HCT116 (cell line): Measurements from ENCODE around the gene MRPS34. TPM values are rescaled to one million over a fixed set of nuclear protein-coding genes. Genes with fewer than 3 reads are reported as not detected.

Experiments
- ATAC-seq: fragments of 200-7000 bp; cut with Tn5 transposase; 2 replicates; pipeline ENCODE4 v1.9.1; 2020; ENCODE audit warnings: mild to moderate bottlenecking, moderate library complexity
- BruUV-seq: library from RNA; stranded (reverse); fragments of 400-500 nt; replicated peaks from 2 replicates; lab custom pipeline; 2021; lab: Mats Ljungman, UMichigan
- CTCF ChIA-PET: fragments of 300-600 bp; sonication (Branson Sonifier 250); formaldehyde crosslinking; loops from one replicate; lab custom pipeline; 2021; ENCODE audit warnings: antibody characterized with exemption; lab: Charles Lee
- POLR2A ChIA-PET: fragments of 300-600, 350-600 bp; sonication (Branson Sonifier 250); formaldehyde crosslinking; loops from one replicate; lab custom pipeline; 2021; ENCODE audit warnings: antibody characterized with exemption; lab: Charles Lee
- RAD21 ChIA-PET, 2 experiments: fragments of 300-600 bp; sonication (Branson Sonifier 250); formaldehyde crosslinking; loops; one replicate each; lab custom pipeline; 2023; ENCODE audit warnings: low total read pairs in 2 of 2; ENCODE audit not compliant: uncharacterized antibody in 2 of 2, unreplicated experiment in 2 of 2, low non-redundant PET in 1 of 2; lab: Charles Lee
- DNase-seq: peaks from one replicate; pipeline ENCODE4 v3.0.0-alpha.2; 2010; ENCODE audit warnings: low read depth, low spot score
- H2AFZ ChIP-seq: fragments of 200-600 bp; shearing (Covaris generic), sonication (generic); 2 replicates; pipeline ENCODE4 v1.6.1; 2017; ENCODE audit warnings: low read depth, mixed run types, mixed read lengths, antibody characterized with exemption, low read length; ENCODE audit not compliant: poor library complexity, severe bottlenecking
- H3K27ac ChIP-seq: 2 replicates; pipeline ENCODE4 v1.5.1; 2012; ENCODE audit warnings: low read depth, low read length
- H3K27me3 ChIP-seq: fragments of 200-600 bp; sonication (generic); 2 replicates; pipeline ENCODE4 v1.6.1; 2016; ENCODE audit warnings: mixed run types, low read length, mixed read lengths; ENCODE audit not compliant: insufficient read depth
- H3K36me3 ChIP-seq, 2 experiments: fragments of 200-500 bp in 1 of 2; fragments of 200-600 bp in 1 of 2; sonication (Bioruptor generic) in 1 of 2; sonication (generic) in 1 of 2; 2 replicates each; pipeline versions ENCODE4 v1.5.1 to v1.6.1; 2014 to 2016; ENCODE audit warnings: low read length in 2 of 2, inconsistent platforms in 1 of 2, mixed read lengths in 1 of 2, mixed run types in 1 of 2; ENCODE audit not compliant: insufficient read depth in 2 of 2, control insufficient read depth in 1 of 2
- H3K4me1 ChIP-seq, 2 experiments: fragments of 200-600 bp in 1 of 2; sonication (generic) in 1 of 2; 2 replicates each; pipeline versions ENCODE4 v1.5.1 to v1.6.1; 2012 to 2017; ENCODE audit warnings: low read length in 2 of 2, inconsistent platforms in 1 of 2, mild to moderate bottlenecking in 1 of 2, mixed read lengths in 1 of 2, mixed run types in 1 of 2, moderate library complexity in 1 of 2; ENCODE audit not compliant: insufficient read depth in 2 of 2, control insufficient read depth in 1 of 2
- H3K4me2 ChIP-seq: fragments of 200-600 bp; sonication (generic); 2 replicates; pipeline ENCODE4 v1.6.1; 2017; ENCODE audit warnings: mixed run types, low read length, mixed read lengths
- H3K4me3 ChIP-seq, 2 experiments: fragments of 200-600 bp in 1 of 2; sonication (generic) in 1 of 2; replicated peaks in 1 of 2; 2 replicates each; pipeline ENCODE4 v1.5.1; 2011 to 2016; ENCODE audit warnings: low read length in 2 of 2, control low read depth in 1 of 2, low read depth in 1 of 2, mild to moderate bottlenecking in 1 of 2, mixed read lengths in 1 of 2, mixed run types in 1 of 2
- H3K79me2 ChIP-seq: fragments of 200-600 bp; sonication (generic); 2 replicates; pipeline ENCODE4 v1.6.1; 2017; ENCODE audit warnings: mild to moderate bottlenecking, mixed run types, low read length, moderate library complexity, mixed read lengths; ENCODE audit not compliant: insufficient read depth
- H3K9ac ChIP-seq: fragments of 200-600 bp; sonication (generic); 2 replicates; pipeline ENCODE4 v1.6.1; 2016; ENCODE audit warnings: low read length, mixed read lengths
- H3K9me2 ChIP-seq: fragments of 200-600 bp; sonication (generic), shearing (Covaris generic); 2 replicates; pipeline ENCODE4 v1.6.1; 2017; ENCODE audit warnings: mixed run types, mild to moderate bottlenecking, moderate library complexity; ENCODE audit not compliant: insufficient read depth
- H3K9me3 ChIP-seq, 2 experiments: fragments of 200-500 bp in 1 of 2; fragments of 200-600 bp in 1 of 2; sonication (Bioruptor generic) in 1 of 2; sonication (generic) in 1 of 2; 2 replicates each; pipeline ENCODE4 v1.6.1; 2014 to 2017; ENCODE audit warnings: low read length in 2 of 2, mixed read lengths in 2 of 2, inconsistent platforms in 1 of 2, low read depth in 1 of 2, mild to moderate bottlenecking in 1 of 2, mixed run types in 1 of 2, moderate library complexity in 1 of 2; ENCODE audit not compliant: control insufficient read depth in 1 of 2, insufficient read depth in 1 of 2
- H4K20me1 ChIP-seq: fragments of 200-600 bp; sonication (generic), shearing (Covaris generic); 2 replicates; pipeline ENCODE4 v1.6.1; 2017; ENCODE audit warnings: mixed run types, mild to moderate bottlenecking, moderate library complexity; ENCODE audit not compliant: insufficient read depth
- ATF3 ChIP-seq: IDR thresholded peaks from 2 replicates; pipeline ENCODE4 v1.6.1; 2012
- MAX ChIP-seq: IDR thresholded peaks from 2 replicates; pipeline ENCODE4 v1.6.1; 2012
- POLR2AphosphoS5 ChIP-seq: IDR thresholded peaks from 2 replicates; pipeline ENCODE4 v1.6.1; 2011; ENCODE audit warnings: mild to moderate bottlenecking, low read depth, low read length, moderate library complexity
- SP1 ChIP-seq: IDR thresholded peaks from 2 replicates; pipeline ENCODE4 v1.6.1; 2012; ENCODE audit warnings: low read depth
- ZFX ChIP-seq: fragments of 450-650 bp; IDR thresholded peaks from 2 replicates; pipeline ENCODE4 v1.6.1; 2017
- ZNF274 ChIP-seq: fragments of 200-500 bp; sonication (Bioruptor generic); IDR thresholded peaks from 2 replicates; pipeline ENCODE4 v1.6.1; 2014; ENCODE audit warnings: mild to moderate bottlenecking, low read depth, low read length, inconsistent platforms
- intact Hi-C: fragments of 100-400 bp; cut with micrococcal nuclease; formaldehyde crosslinking; loops from 2 replicates; pipeline ENCODE4 v1.10.0; 2022
- total RNA-seq: library from RNA; stranded (reverse); gene quantifications from one replicate; pipeline ENCODE4 v1.2.1, GENCODE V29; 2021; ENCODE audit not compliant: unreplicated experiment

MRPS34 gene
- total RNA-seq, 1 experiment from 2014 or later: 200 TPM

- ATAC-seq (no peak), DNase-seq (no peak)
- no peaks in the 10 kb centered on the region for H3K27me3 ChIP-seq
- 0 out of 2 replicates have a peak overlapping the region, but pooled peaks have one; percentile 78 for H3K27ac ChIP-seq
- H3K9me3 ChIP-seq: no peaks in the 10 kb centered on the region
- RAD21 ChIA-PET: no interaction called here
- intact Hi-C loops: no loop called here
- H2AFZ ChIP-seq: no peak overlapping the region
- TF ChIP-seq ZNF274: no peak
- 0 out of 2 replicates have a peak, but pooled peaks have one; percentile 14 for TF ChIP-seq MAX
- TF ChIP-seq SP1: no peak
- no peak for TF ChIP-seq ZFX
- H3K79me2 ChIP-seq: peaks cover 33% of the 10 kb centered on the region
- no peak overlapping the region for H3K4me3 ChIP-seq
- peaks cover 0 to 22% of the 10 kb centered on the region in 2 experiments; a peak in 3 of 4 replicates for H3K4me1 ChIP-seq
- POLR2A ChIA-PET: no interaction called here
- BruUV-seq: TSS peak; percentile 56
- no peaks in the 10 kb centered on the region for H3K9me2 ChIP-seq
- CTCF ChIA-PET: no interaction called here
- peak overlapping the region; percentile 97 for H3K4me2 ChIP-seq
- H3K9ac ChIP-seq: peak overlapping the region; percentile 88
- peaks cover 0 to 5% of the 10 kb centered on the region in 2 experiments; a peak in 3 of 4 replicates for H3K36me3 ChIP-seq
- H4K20me1 ChIP-seq: no peaks in the 10 kb centered on the region
These were observed 7.7 kb upstream of the MRPS34 start for GRCh38 chr16:1780677-1781072.

GRCh38 chr16:1779741-1780676 lies 7.1 kb upstream of the MRPS34 start:
- ATAC-seq (no peak), DNase-seq (no peak)
- ChIA-PET CTCF (no interaction called here), POLR2A (interaction anchor here (1.2 kb wide), 1 partner anchor 185 kb away, joined by 3 read pairs; the partner anchor contains the start of gene RPS2), RAD21 (no interaction called here)
- Histone ChIP-seq H2AFZ (no peak overlapping the region), H3K9me3 (no peaks in the 10 kb centered on the region), H3K27ac (peak overlapping the region; percentile 34; the same call in 1 of the 2 replicates), H3K79me2 (peaks cover 33% of the 10 kb centered on the region), H3K4me2 (no peak overlapping the region), H3K4me1 (peaks cover 0 to 22% of the 10 kb centered on the region in 2 experiments; a peak in 3 of 4 replicates), H3K4me3 (no peak overlapping the region), H4K20me1 (no peaks in the 10 kb centered on the region), H3K9me2 (no peaks in the 10 kb centered on the region), H3K27me3 (no peaks in the 10 kb centered on the region), H3K36me3 (peaks cover 0 to 5% of the 10 kb centered on the region in 2 experiments; a peak in 3 of 4 replicates), H3K9ac (no peak overlapping the region)
- BruUV-seq: no TSS peak
- intact Hi-C loops: no loop called here
- TF ChIP-seq POLR2AphosphoS5 (peak; percentile 34; the same call in 1 of the 2 replicates), ATF3 (no peak), MAX (0 out of 2 replicates have a peak, but pooled peaks have one; percentile 15)
